Fibroblast of the aortic adventitia (primary cell): ENCODE results near the gene RPS2. TPM values are rescaled to one million over a fixed set of nuclear protein-coding genes. Genes with fewer than 3 reads are reported as not detected.

Experiments
- DNase-seq: peaks from one replicate; pipeline ENCODE4 v3.0.0-alpha.2; 2010; ENCODE audit warnings: low read depth
- H3K4me3 ChIP-seq: 2 replicates; pipeline ENCODE4 v1.5.1; 2011; ENCODE audit warnings: low read depth, mild to moderate bottlenecking, control low read depth, low read length, moderate library complexity
- total RNA-seq: library from RNA; depleted of rRNA; stranded (reverse); fragments of >200 nt; gene quantifications from 2 replicates; pipeline ENCODE4 v1.2.3, GENCODE V29; 2012; ENCODE audit warnings: low replicate concordance
- TF ChIP-seq, protein P1 (sequence below): IDR thresholded peaks from 2 replicates; pipeline ENCODE4 v1.5.1; 2011; ENCODE audit warnings: mild to moderate bottlenecking, low read length, control low read depth, inconsistent platforms; ENCODE audit not compliant: insufficient read depth

Gene RPS2
- total RNA-seq, 1 donor = 1,645 TPM

DNA sequence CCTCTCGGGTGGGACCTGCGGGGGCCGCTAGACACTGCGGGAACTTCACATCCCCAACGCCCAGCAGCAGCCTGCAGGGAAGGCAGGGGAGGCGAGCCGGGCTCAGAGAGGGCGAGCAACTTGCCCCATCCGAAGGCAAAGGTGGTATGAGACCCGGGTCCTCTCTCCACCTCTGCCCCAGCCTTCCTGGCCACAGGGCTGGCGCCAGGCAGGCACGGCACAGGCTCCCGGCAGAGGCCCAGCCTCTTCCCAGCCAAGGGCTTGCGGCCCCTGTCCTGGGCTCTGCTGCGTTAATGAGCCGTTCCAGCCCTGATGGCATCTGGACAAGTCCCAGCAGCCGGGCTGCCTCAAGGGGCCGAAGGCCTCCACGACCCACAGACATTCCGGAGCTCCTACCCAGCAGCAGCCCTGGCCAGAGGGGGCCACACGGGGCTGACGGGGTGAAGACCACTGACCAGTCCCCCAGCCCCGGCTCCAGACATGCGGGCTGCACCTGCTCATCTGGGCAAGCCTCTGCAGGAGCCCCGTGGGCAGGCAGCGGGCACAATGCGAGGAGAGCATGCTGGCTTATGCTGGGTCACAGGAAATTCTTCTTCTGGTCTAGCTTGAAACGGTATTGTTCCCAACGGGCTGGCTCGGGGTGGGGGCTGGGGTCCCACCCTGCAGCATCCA, 45.2 kb downstream of the RPS2 start:
- H3K4me3 ChIP-seq = no peak overlapping the region
- no peak for DNase-seq
- TF ChIP-seq, protein P1, sequence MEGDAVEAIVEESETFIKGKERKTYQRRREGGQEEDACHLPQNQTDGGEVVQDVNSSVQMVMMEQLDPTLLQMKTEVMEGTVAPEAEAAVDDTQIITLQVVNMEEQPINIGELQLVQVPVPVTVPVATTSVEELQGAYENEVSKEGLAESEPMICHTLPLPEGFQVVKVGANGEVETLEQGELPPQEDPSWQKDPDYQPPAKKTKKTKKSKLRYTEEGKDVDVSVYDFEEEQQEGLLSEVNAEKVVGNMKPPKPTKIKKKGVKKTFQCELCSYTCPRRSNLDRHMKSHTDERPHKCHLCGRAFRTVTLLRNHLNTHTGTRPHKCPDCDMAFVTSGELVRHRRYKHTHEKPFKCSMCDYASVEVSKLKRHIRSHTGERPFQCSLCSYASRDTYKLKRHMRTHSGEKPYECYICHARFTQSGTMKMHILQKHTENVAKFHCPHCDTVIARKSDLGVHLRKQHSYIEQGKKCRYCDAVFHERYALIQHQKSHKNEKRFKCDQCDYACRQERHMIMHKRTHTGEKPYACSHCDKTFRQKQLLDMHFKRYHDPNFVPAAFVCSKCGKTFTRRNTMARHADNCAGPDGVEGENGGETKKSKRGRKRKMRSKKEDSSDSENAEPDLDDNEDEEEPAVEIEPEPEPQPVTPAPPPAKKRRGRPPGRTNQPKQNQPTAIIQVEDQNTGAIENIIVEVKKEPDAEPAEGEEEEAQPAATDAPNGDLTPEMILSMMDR = no peak

DNA sequence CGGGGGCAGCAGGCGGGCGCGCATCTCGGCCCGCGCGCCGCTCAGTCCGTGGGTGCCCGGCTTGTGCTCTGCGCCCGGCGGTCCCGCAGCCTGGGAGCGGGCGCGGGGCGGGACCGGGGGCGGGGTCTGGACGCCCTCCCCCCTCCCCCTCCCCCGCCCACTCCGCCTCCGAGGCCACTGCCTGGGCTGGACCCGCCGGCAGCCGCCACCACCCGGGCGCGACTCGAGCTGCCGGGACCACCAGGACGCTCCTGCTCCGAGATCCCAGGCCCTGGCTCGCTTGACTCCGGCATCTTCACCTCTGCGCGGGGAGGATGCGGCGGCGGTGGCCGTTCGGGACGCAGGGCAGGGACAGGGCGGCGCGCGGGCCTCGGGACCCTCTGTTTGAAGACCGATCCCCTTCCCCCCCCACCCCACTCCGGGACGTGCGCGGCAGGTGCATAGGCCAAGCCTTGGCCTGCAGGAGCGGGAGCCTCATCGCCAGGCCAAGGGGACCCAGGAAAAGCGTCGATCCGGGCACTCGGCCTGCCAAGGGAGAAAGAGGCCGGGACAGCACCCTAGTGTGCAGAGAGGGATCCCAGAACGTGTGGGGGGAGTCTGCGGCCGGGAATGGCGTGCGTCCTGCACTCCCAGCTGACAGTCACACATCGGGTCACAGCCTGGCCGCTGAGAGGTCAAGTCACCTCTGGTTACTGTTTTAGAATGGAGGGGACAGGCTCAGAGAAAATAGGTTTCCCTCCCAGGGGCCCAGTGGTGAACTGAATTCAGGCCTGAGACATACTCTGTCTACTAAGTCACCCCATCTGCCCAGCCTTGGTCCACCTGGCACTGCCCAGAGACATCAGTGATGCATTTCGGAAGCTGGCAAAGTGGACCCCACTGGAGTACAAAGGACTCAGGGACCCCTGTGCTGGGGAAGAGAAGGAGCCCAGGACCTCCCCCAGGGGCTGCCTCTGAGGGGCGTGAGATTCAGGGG, 46.0 kb downstream of the RPS2 start, which contains the start of gene HS3ST6:
HS3ST6 (minus strand) TSS at position 65 of the 976 bp plus-strand sequence. CDS start 92 bp downstream, outside the sequence.
- H3K4me3 ChIP-seq = no peak within 1 kb of the TSS
- TF ChIP-seq, protein P1 = no peak
- DNase-seq = no peak

DNA sequence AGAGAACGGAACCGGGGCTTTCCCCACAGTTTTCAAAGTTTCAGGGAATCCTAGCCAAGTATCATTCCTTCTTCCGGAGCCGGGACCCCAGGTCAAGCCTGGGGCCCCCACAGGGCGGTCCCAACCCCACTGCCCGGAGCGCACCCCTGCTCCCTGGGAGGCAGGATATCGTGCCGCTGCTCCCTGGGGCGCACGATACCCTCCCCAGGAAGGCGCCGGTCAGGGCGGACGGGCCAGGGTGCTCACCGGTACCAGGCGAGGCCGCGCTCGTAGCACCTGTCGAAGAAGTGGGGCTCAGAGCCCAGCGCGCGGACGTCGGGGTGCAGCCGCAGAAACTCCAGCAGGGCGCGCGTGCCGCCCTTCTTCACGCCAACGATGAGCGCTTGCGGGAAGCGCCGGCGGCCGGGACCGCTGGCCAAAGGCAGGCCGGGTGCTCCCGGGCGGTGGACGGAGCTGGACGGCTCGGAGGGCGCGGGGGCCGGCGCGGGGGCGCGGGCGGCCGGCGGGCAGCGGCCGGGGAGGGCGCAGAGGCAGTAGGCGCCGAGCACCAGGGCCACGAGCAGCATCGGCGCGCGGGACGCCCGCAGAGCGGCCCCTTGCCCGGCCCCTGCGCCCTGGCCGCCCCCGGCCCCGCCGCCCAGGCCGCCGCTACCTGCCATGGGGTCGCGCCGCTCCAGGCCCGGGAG, 46.8 kb downstream of the RPS2 start:
- DNase-seq = no peak
- no peak overlapping the region for H3K4me3 ChIP-seq
- TF ChIP-seq, protein P1 = no peak

DNA sequence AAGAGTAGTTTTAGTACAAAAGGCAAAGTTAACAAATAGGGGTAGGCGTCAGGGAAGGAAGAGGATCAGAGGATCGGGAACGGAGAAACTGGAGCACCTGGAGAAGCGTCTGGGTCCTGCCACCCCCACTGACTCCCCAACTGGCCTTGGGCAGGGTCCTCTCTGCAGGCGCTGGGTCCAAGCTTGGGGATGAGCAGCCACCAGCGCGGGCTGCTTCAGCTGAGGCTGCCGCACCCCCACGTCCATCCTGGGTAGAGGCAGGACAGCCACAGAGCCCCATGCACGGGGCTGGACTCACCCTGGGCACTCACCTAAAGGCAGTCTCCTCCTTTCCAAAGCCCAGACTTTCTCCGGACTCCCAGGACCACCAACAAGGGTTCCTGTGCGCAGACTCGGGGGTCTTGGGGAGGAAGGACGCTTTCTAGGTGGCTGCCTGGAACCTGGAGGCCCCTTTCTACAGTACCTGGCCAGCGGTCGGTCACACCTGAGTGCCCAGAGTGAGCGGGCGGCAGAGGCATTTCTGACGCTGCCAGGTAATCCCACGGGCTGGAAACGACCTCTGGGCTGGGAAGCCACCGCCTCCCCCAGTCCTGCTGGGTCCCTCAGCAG, 47.5 kb downstream of the RPS2 start:
- no peak overlapping the region for H3K4me3 ChIP-seq
- TF ChIP-seq, protein P1 = no peak
- no peak for DNase-seq

DNA sequence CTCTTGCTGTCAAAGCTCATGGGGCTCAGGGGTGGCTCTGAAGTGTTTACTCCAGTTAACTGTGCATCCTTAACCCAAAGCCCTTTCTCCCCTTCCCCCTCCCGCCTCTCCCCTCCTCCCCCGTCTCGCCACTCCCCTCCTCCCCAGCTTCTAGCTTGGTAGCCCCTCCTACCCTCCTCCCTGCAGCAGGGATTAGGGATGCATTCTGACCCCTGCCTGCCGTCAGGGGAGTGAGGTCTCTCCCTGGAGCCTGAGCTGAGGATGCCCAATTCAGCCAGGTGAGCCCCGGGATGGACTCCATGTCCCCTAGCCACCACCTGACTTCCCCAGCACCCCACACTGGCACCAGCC, 48.0 kb downstream of the RPS2 start:
- TF ChIP-seq, protein P1 = no peak
- DNase-seq = no peak
- H3K4me3 ChIP-seq = no peak overlapping the region

DNA sequence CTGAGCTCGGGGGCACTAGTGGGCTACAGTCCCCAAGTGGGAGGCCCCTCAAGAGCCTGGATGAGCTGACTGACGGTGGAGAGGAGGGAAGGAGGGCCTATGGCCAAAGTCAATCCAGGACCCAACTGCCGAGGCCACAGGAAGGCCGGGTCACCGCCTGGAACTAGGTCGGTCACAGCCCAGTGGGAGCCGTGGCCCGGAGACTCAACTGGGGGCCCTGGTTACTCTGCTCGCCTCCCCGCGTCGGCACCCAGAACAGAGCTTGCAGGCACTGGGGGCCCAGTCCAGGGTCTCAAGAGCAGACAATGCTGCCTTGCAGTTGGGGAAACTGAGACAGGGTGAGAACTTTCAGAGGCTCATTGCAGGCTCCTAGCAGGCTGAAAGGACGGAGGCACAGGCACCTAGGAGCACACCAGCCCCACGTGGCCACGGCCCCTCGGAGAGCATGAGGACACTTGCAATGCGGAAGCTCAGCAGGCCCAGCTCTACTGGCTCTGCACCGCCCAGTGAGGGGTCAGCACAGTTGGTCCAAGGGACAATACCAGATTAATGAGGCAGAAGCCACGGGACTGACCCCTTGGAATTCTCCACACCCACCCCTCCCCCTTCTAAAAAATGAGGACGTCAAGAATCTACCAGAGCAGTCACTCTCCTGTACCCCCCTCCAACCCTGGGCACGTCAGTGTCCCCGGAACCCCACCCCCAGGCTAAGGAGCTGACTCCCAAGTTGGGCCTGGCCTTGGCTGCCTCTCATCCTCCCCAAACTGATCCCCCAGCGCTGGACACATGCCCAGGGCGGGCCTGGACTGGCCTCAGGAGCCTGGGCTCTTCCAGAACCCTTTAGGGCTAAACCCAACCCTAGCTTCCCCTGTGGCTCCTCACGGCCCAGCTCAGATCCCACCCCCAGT, 48.6 kb downstream of the RPS2 start:
- no peak for DNase-seq
- TF ChIP-seq, protein P1 = no peak
- H3K4me3 ChIP-seq = no peak overlapping the region
